ENCODE measurements around the gene RAB4A.

RAB4A gene

DNA sequence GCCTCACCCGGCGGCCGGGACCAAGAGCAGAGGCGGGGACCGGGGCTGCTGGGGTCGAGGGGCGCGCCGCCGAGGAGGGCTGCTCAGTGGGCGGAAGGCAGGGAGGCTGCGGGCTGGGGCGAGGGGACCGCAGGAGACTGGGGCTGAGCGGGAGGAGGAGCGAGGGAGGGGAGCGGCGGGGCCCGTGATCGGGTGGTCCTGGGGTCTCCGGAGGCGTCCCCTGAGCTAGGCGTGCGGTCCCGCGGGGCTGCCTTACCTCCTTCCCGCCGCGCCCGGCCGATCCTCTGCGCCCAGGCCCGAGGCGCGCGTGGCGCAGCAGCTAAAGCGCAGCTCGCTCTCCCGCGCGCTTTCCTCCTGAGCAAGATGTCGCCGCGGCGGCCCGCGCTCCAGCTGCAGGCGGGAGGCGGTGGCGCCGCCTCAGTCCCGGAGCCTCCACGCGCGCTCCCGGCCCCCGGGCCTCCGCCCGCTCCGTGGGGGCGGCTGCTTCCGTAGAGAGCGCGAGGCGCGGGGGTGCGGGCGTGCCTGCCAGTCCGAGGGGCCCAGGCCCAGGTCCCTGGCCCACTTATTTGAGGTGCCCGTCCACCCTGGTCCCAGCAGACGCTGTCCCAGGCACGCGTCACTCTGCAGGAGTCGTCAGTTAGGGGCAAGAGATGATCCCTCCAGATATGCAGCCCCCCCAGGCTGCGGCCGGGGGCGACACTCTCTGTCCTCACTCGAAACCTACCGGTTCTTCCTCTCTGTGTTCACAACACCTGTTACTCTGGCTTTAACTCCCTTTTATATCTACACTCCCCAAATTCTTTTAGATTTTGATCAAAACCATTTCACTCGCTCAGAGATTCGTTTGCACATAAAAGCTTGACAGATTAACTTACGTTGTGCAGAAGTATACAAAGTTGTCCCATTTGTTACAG, 72.0 kb downstream of the RAB4A start, which contains the start of gene CCSAP:
Gene CCSAP (minus strand): TSS at position 392 of the 914 bp plus-strand sequence. CDS start 582 bp downstream, outside the sequence.
- peak within 1 kb of the TSS; percentile 63 to 87 for H3K9ac ChIP-seq (ENCODE audit: low read depth in 1 of 2, low read length in 2 of 2)

DNA sequence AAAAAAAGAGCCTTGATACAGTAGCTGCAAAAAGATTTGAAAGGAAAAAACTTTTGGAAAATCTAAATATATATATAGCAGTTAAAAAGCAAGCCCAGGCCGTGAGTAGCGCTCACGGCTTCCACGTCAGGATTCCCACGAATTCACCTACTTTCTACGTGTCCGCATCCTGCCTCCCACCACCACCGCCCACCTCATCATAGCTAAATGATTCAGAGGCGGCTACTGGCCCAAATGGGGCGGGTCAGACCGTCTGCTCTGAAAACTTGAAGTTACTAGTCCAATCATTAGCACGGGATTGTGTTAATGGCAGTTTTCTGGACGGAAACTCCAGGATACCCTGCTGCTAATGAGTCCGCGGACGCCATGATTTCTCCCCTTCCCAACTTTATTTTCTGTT, 73.2 kb downstream of the RAB4A start:
- no peaks in the 10 kb centered on the region for H3K9me3 ChIP-seq (ENCODE audit: control insufficient read depth in 2 of 2, low read length in 2 of 2)
- no peaks in the 10 kb centered on the region for H3K36me3 ChIP-seq (ENCODE audit: control insufficient read depth in 2 of 2, insufficient read depth in 2 of 2, low read length in 2 of 2)
- H3K27ac ChIP-seq (ENCODE audit: low read depth in 2 of 2, low read length in 2 of 2) = no peak overlapping the region
- peaks cover 7 to 14% of the 10 kb centered on the region in 2 donors for H3K4me1 ChIP-seq (ENCODE audit: control insufficient read depth in 2 of 2, insufficient read depth in 2 of 2, low read length in 2 of 2)
- H3K9ac ChIP-seq (ENCODE audit: low read depth in 1 of 2, low read length in 2 of 2) = no peak overlapping the region
- H3K27me3 ChIP-seq (ENCODE audit: control insufficient read depth in 2 of 2, insufficient read depth in 2 of 2, low read length in 2 of 2) = peaks cover 0 to 8% of the 10 kb centered on the region in 2 donors
- no peak overlapping the region for H3K4me3 ChIP-seq (ENCODE audit: low read length in 2 of 2)

More for the DNA sequence above, 72.0 kb downstream of the RAB4A start, which contains the start of gene CCSAP:
- Histone ChIP-seq H3K36me3 (ENCODE audit: control insufficient read depth in 2 of 2, insufficient read depth in 2 of 2, low read length in 2 of 2) (no peaks in the 10 kb centered on the region), H3K4me1 (ENCODE audit: control insufficient read depth in 2 of 2, insufficient read depth in 2 of 2, low read length in 2 of 2) (peaks cover 7 to 14% of the 10 kb centered on the region in 2 donors), H3K9me3 (ENCODE audit: control insufficient read depth in 2 of 2, low read length in 2 of 2) (no peaks in the 10 kb centered on the region), H3K27ac (ENCODE audit: low read depth in 2 of 2, low read length in 2 of 2) (peak within 1 kb of the TSS; percentile 86 to 87), H3K4me3 (ENCODE audit: low read length in 2 of 2) (peak within 1 kb of the TSS; percentile 78 to 89), H3K27me3 (ENCODE audit: control insufficient read depth in 2 of 2, insufficient read depth in 2 of 2, low read length in 2 of 2) (peaks cover 0 to 4% of the 10 kb centered on the region in 2 donors)

- peaks cover 7 to 14% of the 10 kb centered on the region in 2 donors for H3K4me1 ChIP-seq (ENCODE audit: control insufficient read depth in 2 of 2, insufficient read depth in 2 of 2, low read length in 2 of 2)
- no peaks in the 10 kb centered on the region for H3K9me3 ChIP-seq (ENCODE audit: control insufficient read depth in 2 of 2, low read length in 2 of 2)
- H3K9ac ChIP-seq (ENCODE audit: low read depth in 1 of 2, low read length in 2 of 2) = no peak overlapping the region
- H3K27ac ChIP-seq (ENCODE audit: low read depth in 2 of 2, low read length in 2 of 2) = no peak overlapping the region
- no peak overlapping the region for H3K4me3 ChIP-seq (ENCODE audit: low read length in 2 of 2)
- peaks cover 0 to 8% of the 10 kb centered on the region in 2 donors for H3K27me3 ChIP-seq (ENCODE audit: control insufficient read depth in 2 of 2, insufficient read depth in 2 of 2, low read length in 2 of 2)
- H3K36me3 ChIP-seq (ENCODE audit: control insufficient read depth in 2 of 2, insufficient read depth in 2 of 2, low read length in 2 of 2) = no peaks in the 10 kb centered on the region
Observed at GRCh38 chr1:229344937-229345684, 74.2 kb downstream of the RAB4A start.

- peaks cover 0 to 5% of the 10 kb centered on the region in 2 donors for H3K4me1 ChIP-seq (ENCODE audit: control insufficient read depth in 2 of 2, insufficient read depth in 2 of 2, low read length in 2 of 2)
- H3K36me3 ChIP-seq (ENCODE audit: control insufficient read depth in 2 of 2, insufficient read depth in 2 of 2, low read length in 2 of 2) = no peaks in the 10 kb centered on the region
- H3K9ac ChIP-seq (ENCODE audit: low read depth in 1 of 2, low read length in 2 of 2) = no peak overlapping the region
- H3K9me3 ChIP-seq (ENCODE audit: control insufficient read depth in 2 of 2, low read length in 2 of 2) = no peaks in the 10 kb centered on the region
- no peak overlapping the region for H3K27ac ChIP-seq (ENCODE audit: low read depth in 2 of 2, low read length in 2 of 2)
- H3K27me3 ChIP-seq (ENCODE audit: control insufficient read depth in 2 of 2, insufficient read depth in 2 of 2, low read length in 2 of 2) = peaks cover 0 to 8% of the 10 kb centered on the region in 2 donors
- no peak overlapping the region for H3K4me3 ChIP-seq (ENCODE audit: low read length in 2 of 2)
Observed at GRCh38 chr1:229347528-229347927, 76.6 kb downstream of the RAB4A start.

DNA sequence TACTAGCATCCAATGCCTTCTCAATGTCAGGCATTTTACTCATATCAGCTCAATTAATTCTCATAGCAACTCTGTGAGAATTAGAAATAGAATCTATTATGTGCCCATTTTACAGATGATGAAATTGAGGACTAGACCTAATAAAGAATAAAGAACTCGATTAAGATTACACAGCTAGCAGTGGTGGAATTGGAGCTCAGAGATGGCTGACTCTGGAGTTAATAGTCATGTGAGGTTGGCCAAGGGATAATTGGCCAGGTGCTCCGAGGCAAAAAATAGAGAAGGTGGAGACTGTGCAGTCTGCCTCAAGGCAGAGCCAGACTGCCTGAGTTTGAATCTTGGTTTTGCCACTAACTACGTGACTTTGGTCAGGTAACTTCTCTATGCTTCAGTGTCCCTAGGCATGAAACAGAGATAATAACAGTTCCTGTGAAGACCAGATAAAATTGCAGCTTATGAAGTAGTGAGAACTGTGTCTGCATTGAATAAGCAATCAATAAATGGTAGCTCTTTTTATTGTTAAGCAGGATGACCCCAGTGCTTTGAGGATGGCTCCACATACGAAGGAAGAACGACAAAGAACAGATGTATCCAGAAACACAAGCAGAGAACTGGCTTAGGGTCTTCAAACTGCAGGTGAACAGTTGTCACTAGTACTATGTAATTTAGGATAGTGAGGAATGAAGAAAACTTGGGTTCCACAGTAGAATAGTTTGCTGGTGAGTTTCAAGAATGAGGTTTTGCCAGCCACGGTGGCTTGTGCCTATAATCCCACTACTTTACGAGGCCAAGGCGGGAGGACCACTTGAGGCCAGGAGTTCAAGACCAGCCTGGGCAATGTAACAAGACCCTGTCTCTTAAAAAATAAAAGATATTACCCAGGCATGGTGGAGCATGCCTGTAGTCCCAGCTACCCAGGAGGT, 78.8 kb downstream of the RAB4A start:
- Histone ChIP-seq H3K27me3 (ENCODE audit: control insufficient read depth in 2 of 2, insufficient read depth in 2 of 2, low read length in 2 of 2) (peaks cover 2 to 4% of the 10 kb centered on the region in 2 donors), H3K36me3 (ENCODE audit: control insufficient read depth in 2 of 2, insufficient read depth in 2 of 2, low read length in 2 of 2) (no peaks in the 10 kb centered on the region), H3K4me1 (ENCODE audit: control insufficient read depth in 2 of 2, insufficient read depth in 2 of 2, low read length in 2 of 2) (no peaks in the 10 kb centered on the region), H3K9me3 (ENCODE audit: control insufficient read depth in 2 of 2, low read length in 2 of 2) (peaks cover 0 to 2% of the 10 kb centered on the region in 2 donors), H3K9ac (ENCODE audit: low read depth in 1 of 2, low read length in 2 of 2) (no peak overlapping the region), H3K27ac (ENCODE audit: low read depth in 2 of 2, low read length in 2 of 2) (no peak overlapping the region), H3K4me3 (ENCODE audit: low read length in 2 of 2) (no peak overlapping the region)

DNA sequence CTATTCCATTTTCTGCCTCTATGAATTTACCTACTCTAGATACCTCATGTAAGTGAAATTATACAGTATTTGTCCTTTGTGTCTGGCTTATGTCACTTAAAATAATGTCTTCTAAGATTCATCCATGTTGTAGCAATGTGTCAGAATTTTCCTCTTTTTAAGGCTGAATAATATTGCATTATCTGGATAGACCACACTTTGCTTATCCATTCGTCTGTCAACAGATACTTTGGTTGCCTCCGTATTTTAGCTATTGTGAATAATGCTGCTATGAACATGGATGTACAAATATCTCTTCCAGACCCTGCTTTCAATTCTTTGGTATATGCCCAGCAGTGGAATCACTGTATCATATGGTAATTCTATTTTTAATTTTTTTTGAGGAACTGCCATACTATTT, 82.1 kb downstream of the RAB4A start:
- H3K27ac ChIP-seq (ENCODE audit: low read depth in 2 of 2, low read length in 2 of 2) = no peak overlapping the region
- H3K36me3 ChIP-seq (ENCODE audit: control insufficient read depth in 2 of 2, insufficient read depth in 2 of 2, low read length in 2 of 2) = no peaks in the 10 kb centered on the region
- H3K9me3 ChIP-seq (ENCODE audit: control insufficient read depth in 2 of 2, low read length in 2 of 2) = peaks cover 0 to 2% of the 10 kb centered on the region in 2 donors
- no peak overlapping the region for H3K4me3 ChIP-seq (ENCODE audit: low read length in 2 of 2)
- no peaks in the 10 kb centered on the region for H3K4me1 ChIP-seq (ENCODE audit: control insufficient read depth in 2 of 2, insufficient read depth in 2 of 2, low read length in 2 of 2)
- H3K27me3 ChIP-seq (ENCODE audit: control insufficient read depth in 2 of 2, insufficient read depth in 2 of 2, low read length in 2 of 2) = peaks cover 2 to 4% of the 10 kb centered on the region in 2 donors
- no peak overlapping the region for H3K9ac ChIP-seq (ENCODE audit: low read depth in 1 of 2, low read length in 2 of 2)

DNA sequence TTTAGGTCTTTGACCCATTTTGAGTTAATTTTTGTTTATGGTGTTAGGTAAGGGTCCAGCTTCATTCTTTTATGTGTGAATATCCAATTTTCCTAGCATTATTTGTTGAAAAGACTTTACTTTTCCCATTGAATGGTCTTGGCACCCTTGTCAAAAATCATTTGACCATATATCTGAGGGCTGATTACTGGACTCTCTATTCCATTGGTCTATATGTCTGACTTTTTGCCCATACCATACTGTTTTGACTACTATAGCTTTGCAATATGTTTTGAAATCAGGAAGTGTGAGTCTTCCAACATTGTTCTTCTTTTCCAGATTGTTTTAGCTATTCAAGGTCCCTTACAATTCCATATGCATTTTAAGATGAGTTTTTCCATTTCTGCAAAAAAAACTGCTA, 83.3 kb downstream of the RAB4A start:
- H3K9me3 ChIP-seq (ENCODE audit: control insufficient read depth in 2 of 2, low read length in 2 of 2) = peaks cover 0 to 2% of the 10 kb centered on the region in 2 donors
- no peaks in the 10 kb centered on the region for H3K4me1 ChIP-seq (ENCODE audit: control insufficient read depth in 2 of 2, insufficient read depth in 2 of 2, low read length in 2 of 2)
- H3K4me3 ChIP-seq (ENCODE audit: low read length in 2 of 2) = no peak overlapping the region
- H3K9ac ChIP-seq (ENCODE audit: low read depth in 1 of 2, low read length in 2 of 2) = no peak overlapping the region
- H3K27ac ChIP-seq (ENCODE audit: low read depth in 2 of 2, low read length in 2 of 2) = no peak overlapping the region
- peaks cover 0 to 2% of the 10 kb centered on the region in 2 donors for H3K27me3 ChIP-seq (ENCODE audit: control insufficient read depth in 2 of 2, insufficient read depth in 2 of 2, low read length in 2 of 2)
- no peaks in the 10 kb centered on the region for H3K36me3 ChIP-seq (ENCODE audit: control insufficient read depth in 2 of 2, insufficient read depth in 2 of 2, low read length in 2 of 2)
